GM04503 (cell line): ENCODE measurements around the gene TRIM7.
"Not testable (repeated sequence)": the region's sequence is repeated elsewhere in the genome, so short reads cannot be mapped to it uniquely, and the experiment has no call there.

Source experiments
- DNase-seq: peaks from one replicate; pipeline ENCODE4 v3.0.0-alpha.2; 2012; ENCODE audit warnings: low read depth

TRIM7 gene

DNA sequence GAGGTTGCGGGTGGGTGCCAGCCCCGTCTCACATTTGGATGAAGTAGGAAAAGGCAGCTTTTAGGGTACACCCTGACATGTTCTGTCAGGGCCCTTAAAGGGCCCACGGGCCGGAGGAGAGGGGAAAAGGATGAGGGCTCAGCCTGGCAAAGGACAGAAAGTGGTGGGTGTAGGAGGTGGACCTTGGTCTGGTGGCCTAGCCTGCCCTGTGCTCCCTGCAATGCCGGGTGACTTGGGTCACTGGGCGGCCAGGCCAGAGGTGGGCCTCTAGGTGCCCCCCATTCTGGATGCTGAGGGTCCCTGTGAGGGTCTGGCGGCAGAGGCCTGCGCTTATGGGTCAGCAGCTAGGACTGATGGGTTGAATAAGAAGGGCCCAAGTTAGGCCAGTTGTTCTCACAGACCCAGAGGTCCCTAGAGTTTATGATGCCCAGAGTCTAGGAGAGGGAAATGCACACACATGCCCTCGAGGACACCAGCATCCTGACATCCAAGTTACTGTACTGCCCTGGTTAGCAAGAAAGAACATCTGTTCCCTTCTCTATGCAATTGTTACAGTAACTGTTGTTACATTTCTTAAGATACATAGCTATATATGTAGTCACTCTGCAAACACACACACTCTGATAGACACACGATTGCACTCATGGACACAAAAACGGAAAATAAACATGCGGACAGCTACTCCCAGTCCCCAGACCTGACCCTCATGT, 12.5 kb downstream of the TRIM7 start:
- no peak for DNase-seq

DNA sequence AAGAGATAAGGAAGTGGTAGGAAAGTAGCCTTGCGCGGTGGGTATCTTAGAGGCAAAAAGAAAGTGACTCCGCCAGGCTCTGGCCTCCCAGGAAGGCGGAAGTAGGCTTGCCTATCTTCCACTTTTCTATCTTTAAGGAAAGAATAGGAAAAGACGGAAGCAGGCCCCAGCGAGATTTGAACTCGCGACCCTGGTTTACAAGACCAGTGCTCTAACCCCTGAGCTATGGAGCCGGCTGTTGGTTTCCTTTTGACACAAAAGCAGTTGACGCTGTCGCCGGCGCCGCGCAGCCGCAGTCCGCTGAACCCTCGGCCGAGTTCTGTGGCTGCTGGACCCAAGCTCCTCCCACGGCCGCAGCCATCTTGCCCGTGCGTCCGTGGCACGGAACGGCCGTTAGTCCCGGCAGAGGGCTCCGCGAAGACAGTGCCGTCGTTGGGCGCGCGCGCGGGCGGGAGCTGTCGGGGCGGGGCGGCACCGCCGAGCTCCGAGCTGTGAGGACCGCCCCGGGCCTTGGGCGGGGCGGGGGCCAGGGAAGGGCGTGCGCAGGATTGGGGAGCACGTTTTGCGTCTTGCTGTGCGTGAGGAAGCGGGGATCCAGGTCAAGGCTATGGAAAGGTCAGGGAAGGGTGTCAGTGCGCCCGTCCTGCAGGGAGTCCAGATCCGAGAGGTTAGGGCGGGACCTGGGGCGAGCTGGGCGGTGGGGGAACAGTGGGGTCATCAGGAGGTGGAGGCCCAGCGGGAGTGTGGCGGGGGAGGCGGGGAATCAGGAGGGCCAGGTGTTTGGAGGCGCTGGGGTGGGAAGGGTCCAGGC, 13.3 kb downstream of the TRIM7 start:
- peak; percentile 81 for DNase-seq

DNA sequence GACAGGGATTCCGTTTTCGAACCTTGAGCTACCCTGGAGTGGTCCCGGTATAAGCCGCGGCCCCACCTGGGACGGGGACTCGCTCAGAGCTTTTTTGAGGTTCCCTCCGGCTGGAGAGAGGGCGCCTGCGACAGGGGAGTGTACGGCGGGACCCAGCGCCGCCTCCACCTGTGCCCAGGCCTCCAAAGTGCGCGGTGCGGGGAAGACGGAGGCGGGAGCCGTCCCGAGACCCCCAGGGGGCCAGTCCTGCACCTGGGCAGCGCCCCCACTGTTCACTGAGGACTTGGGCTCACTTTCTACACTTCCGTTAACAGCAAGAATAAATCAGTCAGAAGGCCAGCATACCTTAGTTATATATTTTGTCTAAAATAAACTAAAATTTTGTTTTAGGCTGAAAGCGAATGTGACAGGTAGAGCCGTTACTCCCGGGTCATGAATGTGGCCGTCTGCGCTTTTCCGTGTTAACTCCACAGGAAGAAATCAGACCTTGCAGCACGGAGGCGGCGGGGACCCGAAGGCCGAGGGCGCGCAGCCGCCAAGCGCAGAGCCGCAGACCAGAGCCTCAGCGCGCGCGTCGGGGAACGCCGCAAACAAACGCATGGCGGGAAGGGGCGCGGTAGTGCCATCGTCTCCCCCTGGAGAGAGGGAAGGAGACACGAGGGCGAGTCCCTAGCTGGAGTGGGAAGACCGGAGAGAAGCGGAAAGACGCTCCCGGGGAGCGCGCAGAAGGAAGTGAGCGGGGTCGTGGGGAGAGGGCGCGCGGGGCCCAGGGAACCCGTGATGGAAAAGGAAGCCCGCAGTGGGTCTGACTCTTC, 14.1 kb downstream of the TRIM7 start:
- DNase-seq = no peak

DNA sequence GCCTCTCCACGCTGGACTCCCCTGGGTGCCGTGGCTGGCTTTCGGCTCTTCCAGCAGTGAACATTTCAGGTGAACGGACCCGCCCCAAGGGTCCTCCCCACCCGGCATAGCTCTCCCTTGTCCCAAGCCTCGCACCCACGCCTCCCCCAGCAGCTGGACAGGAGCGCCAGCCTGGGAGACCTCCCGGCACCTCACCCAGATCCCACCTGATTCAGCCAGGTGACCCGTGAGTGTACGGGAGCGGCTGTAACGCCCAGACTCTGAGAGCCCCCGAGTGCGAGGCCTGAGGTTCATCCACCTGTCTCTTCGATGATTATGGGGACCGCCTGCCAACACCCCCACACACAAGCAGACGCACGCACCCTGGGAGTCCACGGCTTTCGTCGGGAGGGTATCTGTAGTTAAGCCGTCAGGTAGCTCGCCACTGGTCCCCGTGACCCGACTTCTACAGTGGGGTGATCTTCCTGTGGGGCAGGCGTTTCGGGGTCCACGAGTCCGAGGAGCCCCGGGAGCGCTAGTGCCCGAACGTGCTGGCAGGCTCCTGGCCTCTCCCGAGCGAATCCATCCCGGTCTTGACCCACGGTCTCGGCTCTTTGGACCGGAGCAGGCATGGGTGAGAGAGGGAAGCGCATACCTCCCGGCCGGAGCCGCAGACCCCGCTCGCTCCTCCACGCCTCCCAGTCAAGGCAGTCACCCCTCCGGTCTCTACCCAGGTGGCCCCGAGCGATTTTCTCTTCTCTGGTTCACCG, 14.9 kb downstream of the TRIM7 start:
- DNase-seq = no peak

DNA sequence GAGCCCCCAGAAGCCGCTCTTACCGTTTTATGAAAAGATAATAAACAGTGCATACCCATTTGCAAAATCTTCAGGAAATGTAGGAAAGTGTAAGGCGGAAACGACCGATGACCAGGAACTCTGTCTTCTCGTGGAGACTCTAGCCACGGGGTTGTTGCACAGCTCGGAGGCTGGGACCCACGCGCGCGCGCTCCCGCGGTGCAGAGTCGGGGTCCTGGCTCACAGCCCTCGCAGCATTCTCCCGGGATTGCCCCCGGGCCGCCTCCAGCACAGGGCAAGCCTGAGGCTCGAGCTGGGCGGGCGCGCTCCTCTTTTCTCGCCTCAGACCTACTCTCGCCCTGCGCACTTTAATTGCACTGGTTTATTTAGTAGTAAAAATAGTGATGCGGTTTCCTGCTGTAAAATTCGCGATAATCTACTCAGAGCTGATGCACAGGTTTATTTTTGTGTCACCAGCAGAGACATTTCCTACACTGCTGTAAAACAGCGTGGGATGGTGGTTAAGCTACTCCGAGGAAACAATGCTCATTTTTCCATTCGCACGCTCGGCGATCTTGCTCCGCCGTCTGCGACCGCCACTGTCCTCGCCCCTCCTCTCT, 15.5 kb downstream of the TRIM7 start:
- DNase-seq = no peak

- DNase-seq = no peak
Measured at GRCh38 chr5:181188700-181189362, 16.2 kb downstream of the TRIM7 start.

DNA sequence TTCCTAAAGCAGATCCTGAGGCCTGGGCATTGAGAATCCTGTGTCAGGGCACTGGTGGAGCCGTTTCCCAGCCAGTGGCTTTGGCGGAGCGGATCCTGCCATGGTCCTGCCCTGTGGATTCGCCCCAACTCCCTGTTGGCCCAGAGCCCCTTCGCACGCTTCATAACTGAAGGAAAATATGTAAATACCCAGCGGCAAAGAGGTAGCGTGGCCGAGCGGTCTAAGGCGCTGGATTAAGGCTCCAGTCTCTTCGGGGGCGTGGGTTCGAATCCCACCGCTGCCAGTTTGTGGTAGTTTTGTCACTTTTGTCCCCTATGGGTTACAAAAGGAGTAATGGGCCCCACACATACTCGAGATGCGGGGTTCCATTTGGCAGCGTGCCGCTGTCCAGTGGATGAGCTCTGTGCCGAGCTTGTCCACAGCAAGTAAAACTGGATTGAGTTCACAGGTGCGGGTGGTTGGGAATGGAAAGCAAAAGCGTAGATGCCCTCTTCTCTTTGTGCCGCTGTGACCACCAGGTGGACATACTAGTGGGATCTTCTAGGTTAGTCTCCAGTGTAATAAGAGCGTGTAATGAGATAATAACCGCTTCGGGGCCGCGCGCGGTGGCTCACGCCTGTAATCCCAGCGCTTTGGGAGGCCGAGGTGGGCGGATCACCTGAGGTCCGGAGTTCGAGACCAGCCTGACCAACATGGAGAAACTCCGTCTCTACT, 17.3 kb downstream of the TRIM7 start:
- DNase-seq = no peak

DNA sequence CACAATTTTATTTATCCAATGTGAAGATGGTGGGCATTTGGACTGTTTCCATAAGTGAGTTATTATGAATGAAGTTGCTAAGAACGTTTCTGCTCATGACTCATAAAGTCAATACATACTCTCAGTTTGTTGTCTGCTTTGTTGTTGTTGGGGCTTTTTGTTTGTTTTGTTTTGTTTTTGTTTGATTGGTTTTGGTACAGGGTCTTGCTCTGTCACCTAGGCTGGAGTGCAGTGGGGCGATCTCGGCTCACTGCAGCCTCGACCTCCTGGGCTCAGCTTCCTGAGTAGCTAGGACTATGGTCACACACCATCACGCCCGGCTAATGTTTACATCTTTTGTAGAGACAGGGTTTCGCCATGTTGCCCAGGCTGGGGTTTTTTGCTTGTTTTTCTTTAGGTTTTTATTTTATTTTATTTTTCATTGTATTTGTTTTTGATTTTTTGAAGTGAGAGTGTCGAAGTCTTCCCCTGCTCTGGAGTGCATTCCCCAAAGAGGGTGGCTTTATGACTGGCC, 18.0 kb downstream of the TRIM7 start:
- DNase-seq = no peak

DNA sequence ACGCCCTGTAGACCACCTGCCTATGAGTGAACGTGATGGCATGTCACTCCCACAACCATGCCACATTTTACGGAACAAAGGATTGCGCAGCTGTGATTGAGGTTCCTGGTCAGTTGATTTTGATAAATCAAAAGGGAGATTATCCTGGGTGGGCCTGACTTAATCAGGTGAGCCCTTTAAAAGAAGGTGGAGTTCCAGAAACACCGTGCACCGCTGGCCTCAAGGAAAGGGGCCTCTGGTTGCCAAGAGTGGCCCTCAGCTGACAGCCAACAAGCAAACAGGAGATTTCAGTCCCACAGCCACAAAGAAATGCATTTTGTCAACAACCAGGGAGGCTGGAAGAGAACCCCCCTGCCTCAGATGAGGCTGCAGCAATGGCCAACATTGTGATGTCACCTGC, 19.0 kb downstream of the TRIM7 start:
- no peak for DNase-seq

GRCh38 chr5:181185560-181185959, 19.4 kb downstream of the TRIM7 start:
- no peak for DNase-seq

GRCh38 chr5:181184845-181185216, 20.2 kb downstream of the TRIM7 start:
- DNase-seq = no peak

DNA sequence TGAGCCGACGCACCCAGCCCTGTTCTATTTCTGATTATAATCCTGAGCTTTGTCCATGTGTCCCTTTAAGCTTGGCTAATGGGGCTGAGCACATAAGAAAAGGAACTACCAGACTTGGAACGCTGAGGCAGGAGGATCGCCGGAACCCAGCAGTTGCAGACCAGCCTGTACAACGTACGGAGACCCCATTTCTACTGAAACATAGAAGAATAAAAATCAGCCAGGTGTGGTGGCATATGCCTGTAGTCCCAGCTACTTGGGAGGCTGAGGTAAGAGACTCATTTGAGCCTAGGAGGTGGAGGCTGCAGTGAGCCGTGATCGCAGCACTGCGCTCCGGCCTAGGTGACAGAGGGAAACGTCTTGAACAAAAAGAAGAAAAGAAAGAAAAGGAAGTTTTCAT, 22.3 kb downstream of the TRIM7 start:
- DNase-seq = no peak

GRCh38 chr5:181181650-181182565, 23.1 kb downstream of the TRIM7 start:
- DNase-seq = no peak

- DNase-seq = not testable (repeated sequence)
Measured at GRCh38 chr5:181177559-181177958, 27.4 kb downstream of the TRIM7 start.

DNA sequence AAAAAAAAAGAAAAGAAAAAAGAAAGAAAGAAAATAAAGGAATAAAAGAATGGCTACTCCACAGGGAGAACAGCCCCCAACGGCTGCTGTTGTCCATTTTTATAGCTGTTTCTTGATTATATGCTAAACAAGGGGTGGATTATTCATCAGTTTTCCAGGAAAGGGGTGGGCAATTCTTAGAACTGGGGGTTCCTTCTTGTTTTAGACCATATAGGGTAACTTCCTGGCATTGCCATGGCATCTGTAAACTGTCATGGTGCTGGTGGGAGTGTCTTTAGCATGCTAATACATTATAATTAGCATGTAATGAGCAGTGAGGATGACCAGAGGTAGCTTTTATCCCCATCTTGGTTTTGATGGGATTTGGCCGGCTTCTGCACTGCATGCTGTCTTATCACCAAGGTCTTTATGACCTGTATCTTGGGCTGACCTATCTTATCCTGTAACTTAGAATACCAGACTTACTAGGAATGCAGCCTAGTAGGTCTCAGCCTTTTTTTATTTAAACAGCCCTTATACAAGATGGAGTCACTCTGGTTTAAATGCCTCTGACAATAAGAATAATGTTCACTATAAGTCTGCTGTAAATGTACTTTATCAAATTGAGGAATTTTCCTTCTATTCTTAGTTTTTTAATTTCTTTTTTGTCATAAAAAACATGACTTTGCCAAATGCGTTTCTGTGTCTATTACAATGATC, 28.6 kb downstream of the TRIM7 start:
- DNase-seq = no peak

DNA sequence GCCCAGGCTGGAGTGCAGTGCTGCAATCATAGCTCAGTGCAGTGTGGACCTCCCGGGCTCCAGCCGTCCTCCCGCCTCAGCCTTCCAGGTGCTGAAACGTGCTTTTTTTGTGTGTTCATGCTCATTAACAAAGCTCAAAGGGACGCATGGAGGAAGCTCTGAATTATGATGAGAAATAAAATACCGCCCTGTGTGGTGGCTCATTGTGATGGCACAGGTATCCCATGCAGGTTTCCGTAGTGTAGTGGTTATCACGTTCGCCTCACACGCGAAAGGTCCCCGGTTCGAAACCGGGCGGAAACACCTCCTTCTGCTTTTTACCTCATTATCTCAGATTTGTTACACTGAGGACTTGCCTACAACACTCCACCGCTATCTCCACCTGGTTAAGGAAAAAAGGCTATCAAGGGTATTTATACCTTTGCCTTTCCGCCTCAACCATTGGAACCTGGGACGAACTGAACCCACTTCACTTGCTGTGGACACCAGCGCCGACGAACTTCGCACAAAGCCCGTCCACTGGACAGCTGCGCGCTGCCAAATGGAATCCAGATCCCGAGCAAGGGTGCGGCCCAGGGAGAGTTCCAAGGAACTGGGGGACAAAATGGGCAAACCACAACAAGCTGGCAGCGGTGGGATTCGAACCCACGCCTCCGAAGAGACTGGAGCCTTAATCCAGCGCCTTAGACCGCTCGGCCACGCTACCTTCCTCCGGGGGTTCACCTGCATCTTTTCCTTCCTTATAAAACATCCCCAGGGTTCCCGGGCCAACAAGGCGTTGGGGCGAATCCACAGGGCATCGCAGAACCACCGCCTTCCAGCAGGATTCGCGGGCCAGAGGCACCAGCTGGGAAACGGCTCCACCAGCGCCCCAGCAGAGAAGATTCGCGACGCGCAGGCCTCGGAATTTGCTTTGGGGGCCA, 31.3 kb downstream of the TRIM7 start:
- DNase-seq = no peak

- DNase-seq = no peak
Measured at GRCh38 chr5:181173027-181173419, 32.0 kb downstream of the TRIM7 start.
